HG03060 (cell line): Measurements from ENCODE around the gene BCAS2.

ENCODE experiments used
- ATAC-seq: cut with Tn5 transposase; IDR thresholded peaks from one replicate; pipeline ENCODE4 v1.9.1; 2021; ENCODE audit warnings: low read depth, moderate number of reproducible peaks; ENCODE audit not compliant: unreplicated experiment

BCAS2 gene

DNA sequence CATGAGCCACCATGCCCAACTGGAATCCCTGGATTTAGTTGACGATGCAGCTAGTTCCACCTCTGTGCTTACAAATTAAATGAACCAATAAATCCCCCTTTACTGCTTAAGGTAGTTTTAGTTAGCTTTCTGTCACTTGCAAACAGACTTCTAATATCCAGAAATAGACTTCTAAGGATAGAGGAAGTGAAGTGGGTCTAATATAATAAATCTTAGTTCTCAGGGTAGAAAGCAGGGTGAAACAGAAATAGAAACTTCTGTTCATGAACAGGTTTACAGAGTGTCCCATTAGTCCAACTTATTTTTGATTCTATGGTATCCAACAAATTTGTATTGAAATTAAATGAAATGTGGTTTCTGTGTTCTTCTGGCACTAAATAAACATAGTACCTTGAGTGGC, 20.1 kb downstream of the BCAS2 start:
- no peak for ATAC-seq

- no peak for ATAC-seq
Measured at GRCh38 chr1:114559356-114559755, 22.1 kb downstream of the BCAS2 start.

DNA sequence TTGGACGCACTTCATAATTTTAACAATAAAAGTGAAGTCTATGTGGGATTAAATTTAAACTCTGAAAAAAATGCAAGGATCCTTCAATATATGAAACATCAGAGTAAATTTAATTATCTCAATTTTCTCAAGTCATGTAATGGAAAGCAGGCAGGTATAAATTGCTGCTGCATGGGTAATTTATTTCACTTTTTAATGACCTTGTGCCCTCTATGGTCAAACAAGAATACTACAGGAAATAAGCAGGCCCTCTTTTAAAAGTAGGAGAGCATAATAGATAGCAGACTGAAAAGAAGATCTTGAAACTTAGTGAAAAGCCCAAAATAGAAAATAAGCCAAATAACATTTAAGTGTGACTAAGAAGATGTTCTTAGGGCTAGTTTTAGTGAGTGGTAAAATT, 22.9 kb downstream of the BCAS2 start:
- no peak for ATAC-seq

DNA sequence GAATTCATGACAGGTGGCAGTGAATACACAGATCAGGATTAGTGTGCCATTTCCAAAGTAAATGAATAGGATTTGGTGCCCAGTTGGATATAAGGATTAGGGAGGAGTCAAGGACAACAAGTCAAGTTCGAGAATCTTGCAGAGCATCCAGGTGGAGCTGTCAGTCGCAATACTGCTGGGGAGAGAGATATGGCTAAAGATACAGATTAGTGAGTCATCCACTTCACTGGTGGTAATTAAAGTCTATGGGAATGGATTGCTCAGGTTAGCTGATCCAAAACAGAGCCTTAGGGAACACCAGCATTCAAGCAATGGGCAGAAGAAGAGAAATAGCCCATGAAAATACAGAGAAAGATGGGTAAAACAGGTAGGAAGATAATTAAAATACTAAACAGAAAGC, 26.8 kb downstream of the BCAS2 start:
- ATAC-seq: no peak

GRCh38 chr1:114552106-114552639, 29.2 kb downstream of the BCAS2 start:
- ATAC-seq: no peak

GRCh38 chr1:114551400-114551799, 30.0 kb downstream of the BCAS2 start:
- ATAC-seq: no peak

- no peak for ATAC-seq
Measured at GRCh38 chr1:114550336-114550735, 31.1 kb downstream of the BCAS2 start.

- no peak for ATAC-seq
Measured at GRCh38 chr1:114549137-114549536, 32.3 kb downstream of the BCAS2 start.

DNA sequence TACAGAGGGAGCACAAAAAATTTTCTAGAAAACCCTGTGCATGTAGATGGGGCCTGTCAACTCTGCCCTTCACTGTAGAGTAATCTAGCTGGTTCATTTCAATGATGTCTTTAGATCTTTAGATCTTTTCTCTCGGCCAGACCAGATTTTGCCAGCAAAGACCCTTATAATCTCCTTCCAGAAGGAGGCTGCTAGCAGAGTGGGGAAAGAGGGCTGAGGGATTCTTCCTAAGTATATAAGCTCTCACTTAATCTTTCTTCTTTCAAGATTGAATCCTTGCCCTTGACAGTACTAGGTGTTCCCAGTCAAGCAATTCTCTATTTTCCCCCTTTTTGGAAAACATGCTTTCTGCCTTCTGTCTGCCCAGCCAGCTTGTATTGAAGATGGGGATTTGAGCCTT, 34.3 kb downstream of the BCAS2 start:
- ATAC-seq: no peak

DNA sequence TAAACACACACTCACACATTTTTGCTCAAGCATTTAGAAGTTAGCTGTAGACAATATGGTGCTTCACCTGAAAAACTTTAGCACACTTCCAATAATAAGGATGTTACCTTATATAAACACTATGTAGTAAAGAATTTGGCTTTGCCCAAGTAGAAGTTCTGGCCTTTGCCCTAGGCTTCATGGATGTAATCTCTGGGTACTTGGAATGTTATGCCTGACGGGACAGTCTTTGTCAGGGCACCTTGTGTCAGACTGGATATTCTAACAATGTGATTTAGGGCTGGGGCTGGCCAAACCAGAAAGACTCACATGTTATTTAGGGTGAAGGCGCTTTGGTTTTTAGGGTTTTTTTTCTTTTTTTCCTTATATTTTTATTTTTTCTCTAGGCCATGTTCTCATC, 35.6 kb downstream of the BCAS2 start:
- ATAC-seq: no peak

GRCh38 chr1:114545315-114545714, 36.1 kb downstream of the BCAS2 start:
- ATAC-seq: no peak

GRCh38 chr1:114540821-114541220, 40.6 kb downstream of the BCAS2 start:
- ATAC-seq: no peak

GRCh38 chr1:114540272-114540671, 41.1 kb downstream of the BCAS2 start:
- ATAC-seq: no peak

DNA sequence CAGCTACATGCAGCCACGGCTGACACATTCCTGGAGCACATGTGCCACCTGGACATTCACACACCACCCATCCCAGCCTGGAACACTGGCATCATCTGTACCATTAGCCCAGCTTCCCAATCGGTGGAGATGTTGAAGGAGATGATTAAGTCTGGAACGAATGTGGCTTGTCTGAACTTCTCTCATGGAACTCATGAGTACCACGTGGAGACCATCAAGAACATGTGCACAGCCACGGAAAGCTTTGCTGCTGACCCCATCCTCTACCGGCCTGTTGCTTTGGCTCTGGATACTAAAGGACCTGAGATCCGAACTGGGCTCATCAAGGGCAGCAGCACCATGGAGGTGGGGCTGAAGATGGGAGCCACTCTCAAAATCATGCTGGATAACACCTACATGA, 45.4 kb downstream of the BCAS2 start:
- ATAC-seq: no peak

- ATAC-seq: no peak
Measured at GRCh38 chr1:114535401-114535800, 46.0 kb downstream of the BCAS2 start.

- ATAC-seq: no peak
Measured at GRCh38 chr1:114531094-114531493, 50.3 kb downstream of the BCAS2 start.

DNA sequence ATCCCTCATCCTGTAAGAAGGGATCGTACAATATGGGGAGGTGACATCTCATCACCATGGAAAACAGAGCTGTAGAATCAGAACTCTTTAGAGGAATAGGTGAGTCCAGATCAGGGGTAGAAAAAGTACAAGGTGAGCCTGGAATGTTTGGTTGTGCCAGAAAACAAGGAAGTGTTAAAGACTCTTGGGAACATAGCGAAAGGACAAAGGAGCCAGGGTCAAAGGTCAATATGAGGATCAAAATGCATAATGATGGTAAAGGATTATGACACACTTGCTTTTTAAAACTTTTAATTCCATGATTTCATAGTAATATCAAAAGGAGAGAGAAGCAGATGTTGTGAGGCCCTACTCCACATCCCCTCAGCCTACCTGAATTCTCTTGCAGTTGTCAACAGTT, 51.2 kb downstream of the BCAS2 start:
- ATAC-seq: no peak

GRCh38 chr1:114524944-114525343, 56.5 kb downstream of the BCAS2 start:
- no peak for ATAC-seq

DNA sequence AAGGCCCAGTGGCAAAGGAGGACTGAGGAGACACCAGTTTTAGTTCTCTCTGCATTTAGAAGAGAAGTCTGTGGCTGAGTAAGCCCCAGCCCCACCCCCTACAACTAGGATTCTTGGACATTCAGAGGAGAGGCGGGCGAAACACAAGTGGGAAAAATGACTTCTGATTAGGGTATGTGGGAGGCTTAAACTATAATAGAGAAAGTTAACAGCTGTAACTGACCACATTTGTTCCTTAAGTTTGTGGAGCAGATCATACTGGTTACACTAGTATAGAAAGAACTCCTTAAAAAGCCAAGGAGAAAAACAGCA, 59.2 kb downstream of the BCAS2 start:
- ATAC-seq: no peak

GRCh38 chr1:114521396-114522263, 59.8 kb downstream of the BCAS2 start:
- ATAC-seq: no peak
